OCI-M1 (cell line): Measurements from ENCODE around the gene GJA10.
A peak's percentile ranks its signal among the peaks of the same experiment; 100 is the strongest.
"Not testable (repeated sequence)": the region's sequence is repeated elsewhere in the genome, so short reads cannot be mapped to it uniquely, and the experiment has no call there.

Source experiments
- DNase-seq: peaks from one replicate; lab custom pipeline; 2025; lab: John Stamatoyannopoulos, UW

Gene GJA10

GRCh38 chr6:89894169-89894568 is at the start of gene GJA10:
Gene GJA10 (plus strand): TSS chr6:89894469. CDS start chr6:89894469, 0 bp downstream.
- DNase-seq: no peak

DNA sequence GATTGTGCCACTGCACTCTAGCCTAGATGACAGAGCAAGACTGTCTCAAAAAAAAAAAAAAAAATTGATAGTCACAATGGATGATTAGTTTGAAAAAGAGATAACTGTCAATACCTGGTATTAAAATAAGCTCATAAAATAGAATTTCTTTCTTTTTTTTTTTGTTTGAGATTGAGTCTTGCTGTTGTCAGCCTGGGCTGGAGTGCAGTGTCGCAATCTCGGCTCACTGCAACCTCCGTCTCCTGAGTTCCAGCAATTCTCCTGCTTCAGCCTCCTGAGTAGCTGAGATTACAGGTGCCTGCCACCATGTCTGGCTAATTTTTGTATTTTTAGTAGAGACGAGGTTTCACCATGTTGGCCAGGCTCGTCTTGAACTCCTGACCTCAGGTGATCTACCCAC is 46.8 kb upstream of the GJA10 start:
- not testable (repeated sequence) for DNase-seq

DNA sequence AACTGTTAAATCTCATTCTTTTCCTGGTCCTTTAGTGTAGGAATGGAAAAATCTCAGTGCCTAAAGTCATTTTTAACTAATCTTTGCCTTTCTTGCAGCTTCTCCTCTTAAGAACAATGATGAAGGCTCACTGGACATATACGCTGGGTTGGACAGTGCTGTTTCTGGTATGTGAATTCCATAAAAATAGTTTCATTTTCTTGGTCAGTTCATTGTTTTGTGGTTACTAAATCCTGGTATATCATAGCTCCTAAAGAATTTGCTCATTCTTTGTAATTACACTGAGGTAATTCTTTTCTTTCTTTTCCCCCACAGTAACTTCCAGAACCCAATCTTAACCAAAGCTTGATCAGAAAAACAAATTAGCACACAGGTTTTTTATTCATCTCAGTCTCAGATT is 41.2 kb upstream of the GJA10 start:
- no peak for DNase-seq

DNA sequence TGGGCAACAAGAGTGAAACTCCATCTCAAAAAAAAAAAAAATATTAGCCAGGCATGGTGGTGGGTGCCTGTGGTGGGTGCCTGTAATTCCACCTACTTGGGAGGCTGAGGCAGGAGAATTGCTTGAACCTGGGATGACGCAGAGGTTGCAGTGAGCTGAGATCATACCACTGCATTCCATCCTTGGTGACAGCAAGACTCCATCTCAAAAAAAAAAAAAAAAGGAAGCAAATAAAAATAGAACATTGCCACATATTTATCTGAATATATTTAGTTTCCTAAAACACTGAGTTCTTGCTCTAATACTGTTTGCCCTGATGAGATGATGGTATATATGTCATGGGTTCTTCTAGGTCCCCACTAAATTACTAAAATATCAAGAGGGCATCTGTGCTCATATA is 36.2 kb upstream of the GJA10 start:
- DNase-seq: no peak

GRCh38 chr6:89859744-89860143 is 34.5 kb upstream of the GJA10 start:
- no peak for DNase-seq

- DNase-seq: no peak
Measured at GRCh38 chr6:89862273-89862672, 32.0 kb upstream of the GJA10 start.

DNA sequence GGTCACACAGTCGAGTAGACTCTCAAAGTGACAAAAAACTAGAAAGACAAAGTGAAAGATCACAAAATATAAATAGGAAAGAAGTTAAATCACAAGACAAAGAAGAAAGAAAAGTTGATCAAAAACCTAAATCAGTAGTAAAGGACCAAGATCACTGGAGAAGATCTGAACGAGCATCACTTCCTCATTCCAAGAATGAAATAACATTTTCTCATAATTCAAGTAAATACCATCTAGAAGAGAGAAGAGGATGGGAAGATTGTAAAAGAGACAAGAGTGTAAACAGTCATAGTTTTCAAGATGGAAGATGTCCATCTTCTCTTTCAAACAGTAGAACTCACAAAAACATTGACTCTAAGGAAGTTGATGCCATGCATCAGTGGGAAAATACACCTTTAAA is 31.6 kb upstream of the GJA10 start:
- peak; percentile 54 for DNase-seq

- no peak for DNase-seq
Measured at GRCh38 chr6:89866024-89866678, 28.1 kb upstream of the GJA10 start.

DNA sequence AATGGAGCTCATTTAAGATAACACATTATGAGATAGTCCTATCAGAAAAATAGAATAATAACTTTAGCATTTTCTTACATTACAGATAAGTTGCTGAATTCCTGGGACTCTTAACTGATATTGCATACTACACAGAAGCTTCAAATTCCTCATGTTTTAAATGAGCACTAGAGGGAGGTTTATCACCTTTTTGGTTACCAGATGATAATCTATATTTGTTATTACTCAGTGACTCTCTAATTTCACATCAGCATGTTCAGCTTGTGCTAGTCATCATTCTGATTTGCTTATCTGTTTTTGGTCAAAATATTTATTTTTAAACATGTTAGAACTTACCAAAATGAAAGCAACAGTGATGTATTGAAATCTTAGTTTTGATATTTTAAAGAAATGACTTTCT is 20.5 kb upstream of the GJA10 start:
- DNase-seq: no peak

DNA sequence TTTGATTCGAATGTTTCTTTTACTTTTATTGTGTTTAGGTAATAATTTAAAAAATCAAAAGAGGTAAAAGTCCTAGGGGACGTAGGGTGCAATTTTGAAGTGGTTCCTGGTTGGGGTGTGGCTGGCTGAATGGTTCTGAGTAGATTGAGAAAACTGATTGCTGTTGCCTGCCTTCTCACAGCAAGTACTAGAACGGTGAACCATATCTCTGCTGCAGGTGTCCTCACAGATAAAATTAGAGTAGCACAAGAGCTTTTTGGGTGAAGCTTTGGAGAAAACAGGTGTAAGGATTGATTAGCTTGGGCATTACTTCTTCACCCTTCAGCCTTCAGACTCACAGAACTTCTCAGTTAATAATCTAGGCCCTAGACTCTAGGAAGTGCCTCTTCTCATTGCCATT is 19.8 kb upstream of the GJA10 start:
- no peak for DNase-seq

- no peak for DNase-seq
Measured at GRCh38 chr6:89886378-89887120, 7.7 kb upstream of the GJA10 start.

DNA sequence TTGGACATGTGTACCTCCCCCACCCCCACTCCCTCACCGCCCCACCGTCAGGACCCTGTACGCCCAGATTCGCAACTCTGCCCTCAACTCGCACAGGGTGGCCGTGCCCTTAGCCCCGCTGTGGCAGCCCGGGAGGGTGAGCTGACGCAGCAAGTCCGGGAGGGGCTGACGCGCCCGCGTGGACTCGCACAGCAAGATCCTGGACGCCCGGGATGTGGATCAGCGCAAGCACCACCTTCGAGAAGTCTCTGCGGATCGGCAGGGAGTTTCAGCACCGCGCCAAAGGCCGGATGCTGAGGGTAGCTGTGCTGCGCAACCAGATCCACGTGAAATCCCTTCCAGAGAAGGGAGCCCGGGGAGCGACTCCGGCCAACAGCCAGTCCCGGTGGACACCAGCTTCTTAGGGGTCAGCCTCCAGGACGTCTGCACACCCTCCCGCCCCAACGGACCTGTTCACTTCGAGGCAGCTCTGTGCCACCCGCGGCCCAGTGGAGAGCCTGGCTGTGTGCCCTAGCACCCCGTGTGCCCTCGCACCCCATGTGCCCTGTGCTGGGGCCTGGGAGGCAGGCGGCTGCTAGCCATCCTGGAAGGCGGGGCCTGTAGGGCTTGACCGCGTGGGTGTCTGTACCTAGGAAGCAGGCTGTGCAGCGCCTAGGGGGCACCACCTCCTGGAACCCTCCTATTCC is 6.7 kb upstream of the GJA10 start:
- no peak for DNase-seq

GRCh38 chr6:89888138-89888514 is 6.1 kb upstream of the GJA10 start:
- no peak for DNase-seq

- peak; percentile 33 for DNase-seq
Measured at GRCh38 chr6:89888871-89889270, 5.4 kb upstream of the GJA10 start.

- DNase-seq: peak; percentile 56
Measured at GRCh38 chr6:89890845-89891528, 3.3 kb upstream of the GJA10 start.

DNA sequence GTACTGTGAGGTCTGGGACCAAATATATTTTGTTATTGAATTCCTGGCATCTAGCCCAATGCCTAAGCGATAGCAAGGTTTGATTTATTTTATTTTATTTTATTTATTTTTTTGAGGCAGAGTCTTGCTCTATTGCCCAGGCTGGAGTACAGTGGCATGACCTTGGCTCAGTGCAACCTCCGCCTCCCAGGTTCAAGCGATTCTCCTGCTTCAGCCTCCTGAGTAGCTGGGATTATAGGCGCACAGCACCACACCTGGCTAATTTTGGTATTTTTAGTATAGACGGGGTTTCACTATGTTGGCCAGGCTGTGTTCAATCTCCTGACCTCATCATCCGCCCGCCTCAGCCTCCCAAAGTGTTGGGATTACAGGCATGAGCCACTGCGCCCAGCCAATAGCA is 1.7 kb upstream of the GJA10 start:
- not testable (repeated sequence) for DNase-seq

DNA sequence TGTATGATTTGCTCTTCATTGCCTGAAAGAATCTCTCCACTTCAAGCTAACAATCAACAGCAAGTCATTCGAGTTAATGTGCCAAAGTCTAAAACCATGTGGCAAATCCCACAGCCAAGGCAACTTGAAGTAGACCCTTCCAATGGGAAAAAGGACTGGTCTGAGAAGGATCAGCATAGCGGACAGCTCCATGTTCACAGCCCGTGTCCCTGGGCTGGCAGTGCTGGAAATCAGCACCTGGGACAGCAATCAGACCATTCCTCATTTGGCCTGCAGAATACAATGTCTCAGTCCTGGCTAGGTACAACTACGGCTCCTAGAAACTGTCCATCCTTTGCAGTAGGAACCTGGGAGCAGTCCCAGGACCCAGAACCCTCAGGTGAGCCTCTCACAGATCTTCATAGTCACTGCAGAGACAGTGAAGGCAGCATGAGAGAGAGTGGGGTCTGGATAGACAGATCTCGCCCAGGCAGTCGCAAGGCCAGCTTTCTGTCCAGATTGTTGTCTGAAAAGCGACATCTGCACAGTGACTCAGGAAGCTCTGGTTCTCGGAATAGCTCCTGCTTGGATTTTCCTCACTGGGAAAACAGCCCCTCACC is 1.1 kb downstream of the GJA10 start:
- peak; percentile 66 for DNase-seq

DNA sequence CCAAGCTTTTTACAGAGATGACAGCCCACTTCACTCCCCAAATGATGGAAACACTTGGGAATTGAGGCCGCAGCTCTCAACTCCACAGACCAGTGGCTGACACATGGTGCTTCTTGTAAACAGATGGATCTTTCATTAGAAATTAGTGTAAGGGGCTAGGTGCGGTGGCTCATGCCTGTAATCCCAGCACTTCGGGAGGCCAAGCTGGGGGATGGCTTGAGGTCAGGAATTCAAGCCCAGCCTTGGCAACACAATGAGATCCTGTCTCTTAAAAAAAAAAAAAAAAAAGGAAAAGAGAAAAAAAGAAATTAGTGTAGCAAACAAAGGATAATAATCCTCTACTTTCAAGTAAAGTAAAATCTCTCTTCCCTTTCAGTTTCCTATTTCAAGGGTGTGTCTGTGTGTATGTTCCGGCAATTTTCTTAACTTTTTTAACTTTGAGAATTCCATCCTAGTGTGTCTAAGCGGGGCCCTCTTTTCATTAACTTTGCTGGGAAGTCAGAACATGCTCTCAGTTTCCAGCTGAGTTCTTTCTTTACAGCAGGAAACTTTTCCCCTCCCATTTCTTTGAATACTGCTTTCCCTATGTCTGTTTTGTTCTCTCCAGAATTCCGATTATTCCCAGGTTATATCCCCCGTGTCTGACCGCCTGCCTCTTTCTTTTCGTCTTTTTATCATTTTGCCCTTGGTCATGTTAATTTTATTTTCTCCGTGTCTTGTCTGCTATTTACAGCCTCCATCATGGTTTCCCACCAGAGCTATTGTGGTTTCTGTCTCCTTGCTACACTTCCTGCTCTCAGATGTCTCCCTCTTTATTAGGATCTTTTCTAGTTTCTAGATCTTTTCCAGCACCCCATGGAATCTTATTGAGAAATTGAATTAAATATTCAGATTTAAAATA is 16.0 kb downstream of the GJA10 start:
- not testable (repeated sequence) for DNase-seq

- DNase-seq: peak; percentile 26
Measured at GRCh38 chr6:89910902-89911240, 16.6 kb downstream of the GJA10 start.

DNA sequence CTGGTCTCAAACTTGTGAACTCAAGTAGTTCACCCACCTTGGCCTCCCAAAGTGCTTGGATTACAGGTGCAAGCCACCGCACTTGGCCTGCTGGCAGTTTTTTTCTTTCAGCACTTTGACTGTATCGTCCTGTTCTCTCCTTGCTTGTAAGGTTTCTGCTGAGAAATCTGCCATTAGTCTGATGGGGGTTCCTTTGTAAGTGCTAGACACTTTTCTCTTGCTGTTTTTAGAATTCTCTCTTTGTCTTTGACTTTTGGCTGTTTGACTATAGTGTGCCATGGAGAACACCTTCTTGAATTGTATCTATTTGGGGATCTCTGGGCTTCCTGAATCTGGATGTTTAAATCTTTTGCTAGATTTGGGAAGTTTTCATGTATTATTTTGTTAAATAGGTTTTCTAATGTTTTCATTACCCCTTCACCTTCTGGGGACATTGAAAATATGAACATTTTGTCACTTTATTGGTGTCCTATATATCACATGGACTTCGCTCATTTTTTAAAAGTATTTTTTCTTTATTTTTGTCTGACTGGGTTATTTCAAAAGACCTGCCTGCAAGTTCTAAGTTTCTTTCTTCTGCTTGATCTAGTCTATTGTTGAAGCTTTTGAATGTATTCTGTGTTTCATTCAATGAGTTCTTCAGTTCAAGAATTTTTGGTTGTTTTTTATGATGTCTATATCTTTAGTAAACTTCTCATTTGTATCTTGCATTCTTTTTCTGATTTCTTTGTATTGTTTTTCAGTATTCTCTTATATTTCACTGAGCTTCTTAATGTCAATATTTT is 22.1 kb downstream of the GJA10 start:
- no peak for DNase-seq
